HepG2 (cell line): Measurements from ENCODE around the gene SIMC1. TPM values are rescaled to one million over a fixed set of nuclear protein-coding genes. Genes with fewer than 3 reads are reported as not detected.
A peak's percentile ranks its signal among the peaks of the same experiment; 100 is the strongest.

Experiments used
- ATAC-seq: fragments of 200-7000 bp; cut with Tn5 transposase; 3 replicates; pipeline ENCODE4 v1.9.1; 2020; ENCODE audit warnings: mild to moderate bottlenecking, moderate library complexity
- BruUV-seq: library from RNA; stranded (reverse); fragments of 400-500 nt; replicated peaks from 2 replicates; lab custom pipeline; 2021; lab: Mats Ljungman, UMichigan
- CTCF ChIA-PET: fragments of 300-600 bp; formaldehyde crosslinking; extraction: SDS; loops from one replicate; lab custom pipeline; 2021; ENCODE audit warnings: low total read pairs, inconsistent platforms, low intra/inter-chr PET ratio; lab: Yijun Ruan, JAX
- POLR2A ChIA-PET: fragments of 350-600 bp; sonication (Branson Sonifier 250); formaldehyde crosslinking; loops from one replicate; lab custom pipeline; 2020; ENCODE audit warnings: antibody characterized with exemption, inconsistent platforms; lab: Yijun Ruan, JAX
- DNase-seq: peaks from one replicate; pipeline ENCODE4 v3.0.0-alpha.2; 2015; ENCODE audit warnings: low spot score
- FAIRE-seq: peaks from 3 replicates; lab custom pipeline; 2011; peaks lifted over from hg19 to GRCh38; lab: Jason Lieb, UNC
- H2AFZ ChIP-seq: one replicate; pipeline ENCODE4 v1.6.1; 2011; ENCODE audit warnings: low read length, inconsistent platforms
- H3K27ac ChIP-seq: fragments of 300-600 bp; 3 replicates; pipeline ENCODE4 v1.8.0; 2011; ENCODE audit warnings: mixed run types, mild to moderate bottlenecking, mixed read lengths, low read length, inconsistent platforms; ENCODE audit not compliant: insufficient read depth; ENCODE audit errors: extremely low read length
- H3K27me3 ChIP-seq, 2 experiments: fragments of 200-600 bp in 1 of 2; 2 replicates in 1 of 2; 3 replicates in 1 of 2; pipeline versions ENCODE4 v1.6.0 to v1.8.0; 2011; ENCODE audit warnings: low read length in 2 of 2, mild to moderate bottlenecking in 2 of 2, moderate library complexity in 2 of 2, inconsistent platforms in 1 of 2; ENCODE audit not compliant: insufficient read depth in 2 of 2, control insufficient read depth in 1 of 2
- H3K36me3 ChIP-seq, 2 experiments: fragments of 200-600 bp in 1 of 2; replicated peaks in 1 of 2; 2 replicates in 1 of 2; 3 replicates in 1 of 2; pipeline versions ENCODE4 v1.5.1 to v1.8.0; 2011; ENCODE audit warnings: low read length in 2 of 2, inconsistent platforms in 1 of 2; ENCODE audit not compliant: insufficient read depth in 2 of 2, control insufficient read depth in 1 of 2
- H3K4me1 ChIP-seq: 2 replicates; pipeline ENCODE4 v1.5.1; 2012; ENCODE audit warnings: low read length, inconsistent platforms; ENCODE audit not compliant: insufficient read depth
- H3K4me2 ChIP-seq: 2 replicates; pipeline ENCODE4 v1.6.0; 2011; ENCODE audit warnings: low read depth, low read length, inconsistent platforms
- H3K4me3 ChIP-seq, 3 experiments: fragments of 200-600 bp in 1 of 3; sonication (generic), shearing (Covaris generic) in 1 of 3; replicated peaks in 1 of 3; 2 replicates each; pipeline ENCODE4 v1.5.1; 2011 to 2016; ENCODE audit warnings: low read length in 3 of 3, inconsistent platforms in 2 of 3, low read depth in 2 of 3, mild to moderate bottlenecking in 2 of 3, control low read depth in 1 of 3, mixed read lengths in 1 of 3; ENCODE audit not compliant: insufficient read depth in 1 of 3
- H3K79me2 ChIP-seq: one replicate; pipeline ENCODE4 v1.6.1; 2011; ENCODE audit warnings: low read length, inconsistent platforms; ENCODE audit not compliant: insufficient read depth
- H3K9ac ChIP-seq: 2 replicates; pipeline ENCODE4 v1.6.0; 2011; ENCODE audit warnings: mild to moderate bottlenecking, low read depth, low read length, inconsistent platforms; ENCODE audit not compliant: insufficient read depth
- H3K9me3 ChIP-seq: 2 replicates; pipeline ENCODE4 v1.5.1; 2012; ENCODE audit warnings: mild to moderate bottlenecking, low read length
- H4K20me1 ChIP-seq: 2 replicates; pipeline ENCODE4 v1.6.0; 2011; ENCODE audit warnings: inconsistent platforms, mild to moderate bottlenecking, low read length, moderate library complexity; ENCODE audit not compliant: insufficient read depth
- ARID4A ChIP-seq: sonication (generic); formaldehyde crosslinking; IDR thresholded peaks from 2 replicates; pipeline ENCODE4 v1.5.0; 2020; ENCODE audit warnings: mild to moderate bottlenecking, missing genetic modification reagents, borderline replicate concordance
- DBP ChIP-seq: sonication (generic); formaldehyde crosslinking; IDR thresholded peaks from 2 replicates; pipeline ENCODE4 v1.4.0; 2020; ENCODE audit warnings: missing genetic modification reagents; ENCODE audit errors: not compliant biosample characterization
- DMAP1 ChIP-seq: IDR thresholded peaks from 2 replicates; pipeline ENCODE4 v1.6.1; 2016
- E2F1 ChIP-seq: sonication (generic); formaldehyde crosslinking; IDR thresholded peaks from 2 replicates; pipeline ENCODE4 v1.5.0; 2020; ENCODE audit warnings: missing genetic modification reagents
- HCFC1 ChIP-seq: fragments of 150-350 bp; IDR thresholded peaks from 2 replicates; pipeline ENCODE4 v1.6.1; 2014; ENCODE audit warnings: low read depth, low read length
- HOXA3 ChIP-seq: sonication (generic); formaldehyde crosslinking; IDR thresholded peaks from 2 replicates; pipeline ENCODE4 v1.5.0; 2020; ENCODE audit warnings: missing genetic modification reagents
- MAX ChIP-seq: IDR thresholded peaks from 2 replicates; pipeline ENCODE4 v1.6.1; 2012; ENCODE audit warnings: inconsistent platforms
- NFKB2 ChIP-seq: sonication (generic); formaldehyde crosslinking; IDR thresholded peaks from 2 replicates; pipeline ENCODE4 v1.4.0; 2020; ENCODE audit warnings: missing genetic modification reagents, borderline replicate concordance
- NR1H2 ChIP-seq: sonication (generic); formaldehyde crosslinking; IDR thresholded peaks from 2 replicates; pipeline ENCODE4 v1.8.1; 2022; ENCODE audit warnings: low read depth, missing genetic modification reagents, borderline replicate concordance
- RBFOX2 ChIP-seq: fragments of 200-400 bp; formaldehyde crosslinking; IDR thresholded peaks from 2 replicates; pipeline ENCODE4 v1.6.1; 2017; ENCODE audit warnings: low read depth, mild to moderate bottlenecking, low read length
- SETDB1 ChIP-seq: sonication (generic); formaldehyde crosslinking; IDR thresholded peaks from 2 replicates; pipeline ENCODE4 v1.5.1; 2020; ENCODE audit warnings: missing genetic modification reagents, mild to moderate bottlenecking, borderline replicate concordance
- THAP11 ChIP-seq: IDR thresholded peaks from 2 replicates; pipeline ENCODE4 v1.6.1; 2016; ENCODE audit warnings: missing biosample characterization, missing genetic modification reagents
- ZFP91 ChIP-seq: sonication (generic); formaldehyde crosslinking; IDR thresholded peaks from 2 replicates; pipeline ENCODE4 v1.9.0; 2022; ENCODE audit warnings: missing genetic modification reagents, mild to moderate bottlenecking, borderline replicate concordance
- ZNF329 ChIP-seq: sonication (generic); formaldehyde crosslinking; IDR thresholded peaks from 2 replicates; pipeline ENCODE4 v1.9.0; 2021; ENCODE audit warnings: low read depth, mild to moderate bottlenecking, missing genetic modification reagents
- ZNF572 ChIP-seq: sonication (generic); formaldehyde crosslinking; IDR thresholded peaks from 2 replicates; pipeline ENCODE4 v1.5.1; 2020; ENCODE audit warnings: mild to moderate bottlenecking, missing genetic modification reagents
- WGBS: methylation state at CpG from one replicate; pipeline ENCODE4 v1.1.6; 2017; ENCODE audit warnings: low lambda C conversion rate; 5-methylcytosine and 5-hydroxymethylcytosine counted together
- in situ Hi-C: cut with HindIII; loops from 2 replicates; pipeline ENCODE4 v1.10.0; 2017; ENCODE audit warnings: low pct_unique_long_range_greater_than_20kb; ENCODE audit not compliant: extremely low pct_ligation_motif_present
- intact Hi-C: fragments of 100-400 bp; cut with micrococcal nuclease; formaldehyde crosslinking; loops from one replicate; pipeline ENCODE4 v1.10.0; 2022; ENCODE audit not compliant: unreplicated experiment
- polyA plus RNA-seq, 8 experiments: library from polyadenylated mRNA; depleted of rRNA in 3 of 8; stranded (reverse) in 7 of 8; unstranded in 1 of 8; fragments of >200 nt; fragmentation: Illumina TruSeq in 4 of 8; extraction: Trizol in 4 of 8; gene quantifications; 2 replicates each; pipeline versions ENCODE4 v1.2.1 to v1.2.3, GENCODE V29; 2011 to 2016; ENCODE audit warnings: low read depth in 4 of 8, missing spikeins in 1 of 8, mixed read lengths in 1 of 8; ENCODE audit not compliant: insufficient read depth in 1 of 8
- total RNA-seq, 5 experiments: library from RNA; depleted of rRNA; stranded (reverse); fragments of >200 nt; fragmentation: Illumina TruSeq; extraction: Trizol; gene quantifications; 2 replicates each; pipeline ENCODE4 v1.2.3, GENCODE V29; 2016; ENCODE audit warnings: low read depth in 1 of 5

SIMC1 gene
- total and polyA plus RNA-seq, 2 of the 13 experiments (the other 11 are each of a cell fraction or from before 2014, with no cell fraction given): 5.4 to 6.8 TPM

GRCh38 chr5:176365351-176366231, 127.4 kb downstream of the SIMC1 start, which contains the start of gene ARL10:
Gene ARL10, plus strand, starts transcription at chr5:176365487. Its CDS starts 77 bp downstream, at chr5:176365564.
- BruUV-seq: no TSS peak
- FAIRE-seq (no peak), ATAC-seq (no peak), DNase-seq (no peak)
- Histone ChIP-seq H3K4me1 (peaks cover 57% of the 10 kb centered on the region), H2AFZ (no peak within 1 kb of the TSS), H3K79me2 (peaks cover 9% of the 10 kb centered on the region), H3K4me3 (peak within 1 kb of the TSS; percentile 30 to 64 (median 44); a peak in 5 of 6 replicates), H3K9me3 (no peaks in the 10 kb centered on the region), H3K27ac (no peak within 1 kb of the TSS), H3K9ac (no peak within 1 kb of the TSS; the same call in 1 of the 2 replicates), H3K4me2 (peak within 1 kb of the TSS; percentile 93), H4K20me1 (no peaks in the 10 kb centered on the region), H3K36me3 (no peaks in the 10 kb centered on the region), H3K27me3 (peaks cover 3 to 6% of the 10 kb centered on the region in 2 experiments; a peak in 4 of 5 replicates)
- in situ Hi-C loops (no loop called here), intact Hi-C loops (no loop called here)
- ChIA-PET CTCF (no interaction called here), POLR2A (no interaction called here)
- WGBS: 93% methylated on average over 54 of the region's 108 CpGs
- TF ChIP-seq ZNF572 (CRISPR knock-in tag) (no peak), ZNF329 (CRISPR knock-in tag) (peak; percentile 82; the same call in 1 of the 2 replicates), HOXA3 (CRISPR knock-in tag) (peak; percentile 38; the same call in 1 of the 2 replicates), THAP11 (CRISPR knock-in tag) (peak; percentile 91), NR1H2 (no peak), RBFOX2 (no peak), MAX (0 out of 2 replicates have a peak, but pooled peaks have one; percentile 6), ZFP91 (no peak), ARID4A (0 out of 2 replicates have a peak, but pooled peaks have one; percentile 23), DMAP1 (no peak), NFKB2 (CRISPR knock-in tag) (0 out of 2 replicates have a peak, but pooled peaks have one; percentile 25), DBP (CRISPR knock-in tag) (no peak), E2F1 (CRISPR knock-in tag) (no peak), SETDB1 (CRISPR knock-in tag) (no peak), HCFC1 (peak; percentile 43; the same call in 1 of the 2 replicates)
